ENCODE measurements around the gene CD80. TPM values are rescaled to one million over a fixed set of nuclear protein-coding genes. Genes with fewer than 3 reads are reported as not detected.
A peak's percentile ranks its signal among the peaks of the same experiment; 100 is the strongest.

CD80 gene
- total RNA-seq (2022) (not detected in 2 replicates), Bru-seq, nascent RNA (percentile 6 among the genes with signal in this experiment), BruChase-seq, experiment 1, labeled RNA remaining after a 2-hour chase (percentile 6 among the genes with signal in this experiment), BruChase-seq, experiment 2, labeled RNA remaining after a 6-hour chase (percentile 3 among the genes with signal in this experiment)
- long read RNA-seq, result 0 reads

- CTCF ChIA-PET, result interaction anchor here (1.1 kb wide), 1 partner anchor 124 kb away, joined by 11 read pairs; no protein-coding TSS in a partner anchor
- Mint-ChIP-seq H3K4me1 (ENCODE audit: low read depth, unreplicated experiment) (peaks cover 7% of the 10 kb centered on the region), H3K27me3 (ENCODE audit: insufficient read depth, unreplicated experiment) (peaks cover 18% of the 10 kb centered on the region), H3K4me3 (ENCODE audit: unreplicated experiment) (no peak within 1 kb of the TSS), H3K27ac (ENCODE audit: unreplicated experiment) (no peak within 1 kb of the TSS), H3K36me3 (ENCODE audit: insufficient read depth, unreplicated experiment) (no peaks in the 10 kb centered on the region), H3K9me3 (ENCODE audit: unreplicated experiment) (no peaks in the 10 kb centered on the region)
- Histone ChIP-seq H3K9me3 (no peaks in the 10 kb centered on the region), H3K4me1 (no peaks in the 10 kb centered on the region), H3K27me3 (replicated peaks; ENCODE audit: control insufficient read depth, insufficient read depth, low read length) (no peaks in the 10 kb centered on the region; the same call in 1 of the 2 replicates), H3K36me3 (ENCODE audit: control insufficient read depth, insufficient read depth, low read length) (no peaks in the 10 kb centered on the region), H3K4me3 (ENCODE audit: low read depth, low read length) (no peak within 1 kb of the TSS)
- BruUV-seq (replicated peaks), result no TSS peak
- POLR2A ChIA-PET, result no interaction called here
- DNase-seq, result peak; percentile 57 to 59
- peak in 1 of 2 experiments; percentile 56 for TF ChIP-seq CTCF (IDR thresholded peaks at IDR 0.05; ENCODE audit: insufficient read depth in 1 of 2, low read depth in 1 of 2, low read length in 1 of 2, severe bottlenecking in 1 of 2, unreplicated experiment in 1 of 2)
- intact Hi-C loops (cut with micrococcal nuclease; ENCODE audit: unreplicated experiment), result loop anchor here (1.0 kb wide), 1 partner anchor 284 kb away; no protein-coding TSS in a partner anchor
These were observed at the start of gene CD80 for GRCh38 chr3:119559441-119559963. TSS of gene CD80 (minus strand) at chr3:119559614. CDS start at chr3:119557728, 1,886 bp downstream.

- no peak for DNase-seq
- no peaks in the 10 kb centered on the region for H3K27me3 ChIP-seq (replicated peaks; ENCODE audit: control insufficient read depth, insufficient read depth, low read length)
- Mint-ChIP-seq H3K4me3 (ENCODE audit: unreplicated experiment) (no peak overlapping the region), H3K27me3 (ENCODE audit: insufficient read depth, unreplicated experiment) (peaks cover 2% of the 10 kb centered on the region), H3K9me3 (ENCODE audit: unreplicated experiment) (no peaks in the 10 kb centered on the region), H3K27ac (ENCODE audit: unreplicated experiment) (no peak overlapping the region), H3K4me1 (ENCODE audit: low read depth, unreplicated experiment) (peaks cover 7% of the 10 kb centered on the region), H3K36me3 (ENCODE audit: insufficient read depth, unreplicated experiment) (no peaks in the 10 kb centered on the region)
- H3K36me3 ChIP-seq (ENCODE audit: control insufficient read depth, insufficient read depth, low read length), result no peaks in the 10 kb centered on the region
- H3K9me3 ChIP-seq, result no peaks in the 10 kb centered on the region
- ChIA-PET POLR2A (no interaction called here), CTCF (no interaction called here)
- intact Hi-C loops (cut with micrococcal nuclease; ENCODE audit: unreplicated experiment), result no loop called here
- H3K4me1 ChIP-seq, result no peaks in the 10 kb centered on the region
- no peak overlapping the region for H3K4me3 ChIP-seq (ENCODE audit: low read depth, low read length)
- no peak for TF ChIP-seq CTCF (IDR thresholded peaks at IDR 0.05; ENCODE audit: insufficient read depth in 1 of 2, low read depth in 1 of 2, low read length in 1 of 2, severe bottlenecking in 1 of 2, unreplicated experiment in 1 of 2)
- no TSS peak for BruUV-seq (replicated peaks)
These were observed 49.1 kb upstream of the CD80 start for GRCh38 chr3:119608405-119609000.

- H3K9me3 ChIP-seq, result no peaks in the 10 kb centered on the region
- no peak for TF ChIP-seq CTCF (IDR thresholded peaks at IDR 0.05; ENCODE audit: insufficient read depth in 1 of 2, low read depth in 1 of 2, low read length in 1 of 2, severe bottlenecking in 1 of 2, unreplicated experiment in 1 of 2)
- Mint-ChIP-seq H3K9me3 (ENCODE audit: unreplicated experiment) (no peaks in the 10 kb centered on the region), H3K27me3 (ENCODE audit: insufficient read depth, unreplicated experiment) (peaks cover 2% of the 10 kb centered on the region), H3K27ac (ENCODE audit: unreplicated experiment) (no peak overlapping the region), H3K4me1 (ENCODE audit: low read depth, unreplicated experiment) (peaks cover 7% of the 10 kb centered on the region), H3K4me3 (ENCODE audit: unreplicated experiment) (no peak overlapping the region), H3K36me3 (ENCODE audit: insufficient read depth, unreplicated experiment) (no peaks in the 10 kb centered on the region)
- H3K36me3 ChIP-seq (ENCODE audit: control insufficient read depth, insufficient read depth, low read length), result no peaks in the 10 kb centered on the region
- BruUV-seq (replicated peaks), result no TSS peak
- H3K4me1 ChIP-seq, result no peaks in the 10 kb centered on the region
- POLR2A ChIA-PET, result no interaction called here
- intact Hi-C loops (cut with micrococcal nuclease; ENCODE audit: unreplicated experiment), result no loop called here
- DNase-seq, result no peak
- CTCF ChIA-PET, result no interaction called here
- H3K4me3 ChIP-seq (ENCODE audit: low read depth, low read length), result no peak overlapping the region
- no peaks in the 10 kb centered on the region for H3K27me3 ChIP-seq (replicated peaks; ENCODE audit: control insufficient read depth, insufficient read depth, low read length)
These were observed 45.5 kb upstream of the CD80 start for GRCh38 chr3:119604878-119605277.

Data from Caco-2 (cell line).